Erythroblast (primary cell): ENCODE measurements around the gene PRRC1.

Experiments used
- GATA1 ChIP-seq: IDR thresholded peaks from 2 replicates; pipeline ENCODE4 v1.6.1; 2011; ENCODE audit warnings: low read depth, mild to moderate bottlenecking, control low read depth, low read length, moderate library complexity
- POLR2A ChIP-seq: IDR thresholded peaks from 2 replicates; pipeline ENCODE4 v1.6.1; 2011; ENCODE audit warnings: mild to moderate bottlenecking, low read length

GRCh38 chr5:127563136-127563535, 45.7 kb downstream of the PRRC1 start:
- TF ChIP-seq POLR2A: no peak
- no peak for TF ChIP-seq GATA1
